Measurements from ENCODE around the gene COL5A1.

GRCh38 chr9:134861595-134862334, 220.2 kb downstream of the COL5A1 start:
- TF ChIP-seq POLR2AphosphoS5 (IDR thresholded peaks at IDR 0.05; ENCODE audit: borderline replicate concordance, low read depth, low read length) (no peak), EZH2 (IDR thresholded peaks at IDR 0.05) (no peak)

Data from SK-N-MC (cell line).